Gastrocnemius medialis (tissue), 4 donors: ENCODE data around the gene UXT.
"Not testable (repeated sequence)": the region's sequence is repeated elsewhere in the genome, so short reads cannot be mapped to it uniquely, and the experiment has no call there.

Experiments
- CTCF ChIP-seq, 5 experiments: fragments of 450-650 bp in 3 of 5; fragments of 200-600 bp in 2 of 5; sonication (generic) in 2 of 5; IDR thresholded peaks in 4 of 5; conservative IDR thresholded peaks in 1 of 5; 1 replicate in 4 of 5; 2 replicates in 1 of 5; pipeline ENCODE4 v1.5.1; 2016 to 2019; ENCODE audit warnings: antibody characterized with exemption in 5 of 5, mild to moderate bottlenecking in 3 of 5, moderate library complexity in 3 of 5
- POLR2A ChIP-seq, 2 donors: fragments of 450-650 bp; IDR thresholded peaks; one replicate each; pipeline ENCODE4 v1.6.1; 2017; ENCODE audit warnings: antibody characterized with exemption in 2 of 2, mild to moderate bottlenecking in 2 of 2, moderate library complexity in 2 of 2

- TF ChIP-seq CTCF (IDR thresholded peaks at IDR 0.05 in 4 of 5, conservative IDR thresholded peaks at IDR 0.05 in 1 of 5); POLR2A (IDR thresholded peaks at IDR 0.05): not testable (repeated sequence)
Observed at GRCh38 chrX:47603125-47603524, 55.9 kb downstream of the UXT start.
